IMR-90 (cell line): ENCODE data around the gene PRCD. TPM values are rescaled to one million over a fixed set of nuclear protein-coding genes. Genes with fewer than 3 reads are reported as not detected.
"Not testable (repeated sequence)": the region's sequence is repeated elsewhere in the genome, so short reads cannot be mapped to it uniquely, and the experiment has no call there.

Source experiments
- ATAC-seq: fragments of 200-7000 bp; cut with Tn5 transposase; 2 replicates; pipeline ENCODE4 v1.9.1; 2020; ENCODE audit warnings: low read depth, mild to moderate bottlenecking, moderate library complexity
- BruUV-seq: library from RNA; stranded (reverse); fragments of 400-500 nt; replicated peaks from 2 replicates; lab custom pipeline; 2021; lab: Mats Ljungman, UMichigan
- CTCF ChIA-PET: fragments of 300-600 bp; formaldehyde crosslinking; extraction: SDS; loops from one replicate; lab custom pipeline; 2021; ENCODE audit warnings: antibody characterized with exemption; lab: Yijun Ruan, JAX
- POLR2A ChIA-PET: fragments of 300-600 bp; sonication (Branson Sonifier 250); formaldehyde crosslinking; loops from one replicate; lab custom pipeline; 2022; ENCODE audit warnings: antibody characterized with exemption; ENCODE audit not compliant: unreplicated experiment; lab: Charles Lee
- DNase-seq: peaks from one replicate; pipeline ENCODE4 v3.0.0; 2013
- H2AFZ ChIP-seq: replicated peaks from 2 replicates; pipeline ENCODE3; 2013; ENCODE audit warnings: low read length, mild to moderate bottlenecking; ENCODE audit not compliant: poor library complexity
- H2AK5ac ChIP-seq: 2 replicates; pipeline ENCODE4 v1.6.1; 2013; ENCODE audit warnings: low read depth, low read length, inconsistent platforms
- H2AK9ac ChIP-seq: replicated peaks from 2 replicates; pipeline ENCODE3; 2013; ENCODE audit warnings: mild to moderate bottlenecking, low read depth, low read length, moderate library complexity; ENCODE audit not compliant: poor library complexity
- H2BK120ac ChIP-seq: 2 replicates; pipeline ENCODE4 v1.6.1; 2013; ENCODE audit warnings: low read depth, low read length, inconsistent platforms
- H2BK15ac ChIP-seq: 3 replicates; pipeline ENCODE4 v1.6.1; 2013; ENCODE audit warnings: low read depth, low read length, inconsistent platforms
- H2BK20ac ChIP-seq: 2 replicates; pipeline ENCODE4 v1.6.1; 2013; ENCODE audit warnings: low read depth, mild to moderate bottlenecking, inconsistent platforms, low read length, moderate library complexity
- H2BK5ac ChIP-seq: 2 replicates; pipeline ENCODE4 v1.6.1; 2013; ENCODE audit warnings: mild to moderate bottlenecking, low read depth, low read length, inconsistent platforms; ENCODE audit not compliant: poor library complexity, severe bottlenecking
- H3K14ac ChIP-seq: replicated peaks from 2 replicates; pipeline ENCODE4 v1.6.1; 2013; ENCODE audit warnings: low read depth, low read length, inconsistent platforms
- H3K18ac ChIP-seq: 2 replicates; pipeline ENCODE4 v1.6.1; 2013; ENCODE audit warnings: low read depth, low read length, control low read depth
- H3K23ac ChIP-seq: 2 replicates; pipeline ENCODE4 v1.6.1; 2013; ENCODE audit warnings: low read depth, low read length, inconsistent platforms
- H3K27ac ChIP-seq: 2 replicates; pipeline ENCODE4 v1.5.1; 2013; ENCODE audit warnings: mild to moderate bottlenecking, control low read depth, low read length; ENCODE audit not compliant: insufficient read depth
- H3K27me3 ChIP-seq: 2 replicates; pipeline ENCODE4 v1.6.1; 2013; ENCODE audit warnings: low read length; ENCODE audit not compliant: control insufficient read depth, insufficient read depth
- H3K36me3 ChIP-seq: 2 replicates; pipeline ENCODE4 v1.6.1; 2013; ENCODE audit warnings: low read length, mixed read lengths; ENCODE audit not compliant: control insufficient read depth, insufficient read depth
- H3K4ac ChIP-seq: 2 replicates; pipeline ENCODE4 v1.6.1; 2013; ENCODE audit warnings: low read depth, low read length, inconsistent platforms
- H3K4me1 ChIP-seq: 2 replicates; pipeline ENCODE4 v1.6.1; 2013; ENCODE audit warnings: low read length, mixed read lengths; ENCODE audit not compliant: control insufficient read depth, insufficient read depth
- H3K4me2 ChIP-seq: 2 replicates; pipeline ENCODE4 v1.6.1; 2013; ENCODE audit warnings: low read depth, mild to moderate bottlenecking, control low read depth, low read length, moderate library complexity
- H3K4me3 ChIP-seq: 2 replicates; pipeline ENCODE4 v1.5.1; 2013; ENCODE audit warnings: low read depth, mild to moderate bottlenecking, control low read depth, low read length, moderate library complexity; ENCODE audit not compliant: insufficient read depth
- H3K56ac ChIP-seq: 2 replicates; pipeline ENCODE4 v1.6.1; 2013; ENCODE audit warnings: low read length, inconsistent platforms; ENCODE audit not compliant: insufficient read depth; ENCODE audit errors: extremely low read depth
- H3K79me1 ChIP-seq, 2 experiments: 2 replicates each; pipeline ENCODE4 v1.6.1; 2013; ENCODE audit warnings: low read length in 2 of 2, inconsistent platforms in 1 of 2, low read depth in 1 of 2
- H3K9ac ChIP-seq: 2 replicates; pipeline ENCODE4 v1.6.1; 2013; ENCODE audit warnings: low read depth, low read length, control low read depth
- H3K9me1 ChIP-seq: 2 replicates; pipeline ENCODE4 v1.6.1; 2013; ENCODE audit warnings: low read length, inconsistent platforms; ENCODE audit not compliant: insufficient read depth
- H3K9me3 ChIP-seq: 2 replicates; pipeline ENCODE4 v1.6.1; 2013; ENCODE audit warnings: low read length; ENCODE audit not compliant: control insufficient read depth, insufficient read depth
- H4K20me1 ChIP-seq: 2 replicates; pipeline ENCODE4 v1.6.1; 2013; ENCODE audit warnings: low read length, inconsistent platforms; ENCODE audit not compliant: insufficient read depth
- H4K5ac ChIP-seq: 2 replicates; pipeline ENCODE4 v1.6.1; 2013; ENCODE audit warnings: mild to moderate bottlenecking, low read depth, low read length, control low read depth
- H4K8ac ChIP-seq, 2 experiments: 2 replicates each; pipeline ENCODE4 v1.6.1; 2013; ENCODE audit warnings: low read depth in 2 of 2, low read length in 2 of 2, control low read depth in 1 of 2, inconsistent platforms in 1 of 2
- H4K91ac ChIP-seq: 2 replicates; pipeline ENCODE4 v1.6.1; 2013; ENCODE audit warnings: low read depth, low read length, inconsistent platforms; ENCODE audit not compliant: insufficient read depth
- WGBS, 2 experiments: methylation state at CpG; one replicate each; pipeline versions ENCODE4 v1.1.5 to v1.1.7; 2013; ENCODE audit warnings: missing lambda C conversion rate in 2 of 2; ENCODE audit not compliant: insufficient read length in 1 of 2; ENCODE audit errors: extremely low coverage in 2 of 2; 5-methylcytosine and 5-hydroxymethylcytosine counted together
- dilution Hi-C: fragments of 300-500 bp; cut with HindIII; formaldehyde crosslinking; loops from one replicate; pipeline ENCODE4 v1.14.3; 2018; ENCODE audit warnings: low sequenced_read_pairs; ENCODE audit not compliant: unreplicated experiment
- in situ Hi-C: fragments of 300-500 bp; cut with MboI; formaldehyde crosslinking; loops from 3 replicates; pipeline ENCODE4 v1.14.3; 2019; ENCODE audit warnings: low sequenced_read_pairs, inconsistent platforms, mixed read lengths
- intact Hi-C: fragments of 100-400 bp; cut with micrococcal nuclease; formaldehyde crosslinking; loops from 2 replicates; pipeline ENCODE4 v1.10.0; 2022
- polyA plus RNA-seq, 3 experiments: library from polyadenylated mRNA; depleted of rRNA; stranded (reverse); fragments of >200 nt; gene quantifications; 2 replicates each; pipeline ENCODE4 v1.2.3, GENCODE V29; 2012; ENCODE audit warnings: low replicate concordance in 1 of 3
- total RNA-seq: library from RNA; depleted of rRNA; stranded (reverse); fragments of >200 nt; gene quantifications from 2 replicates; pipeline ENCODE4 v1.2.3, GENCODE V29; 2012

The PRCD gene
- total and polyA plus RNA-seq, 2 of the 4 experiments (the other 2 are of a cell fraction) = 0.32 TPM; not detected in 1

GRCh38 chr17:76521683-76522082 lies 18.2 kb upstream of the PRCD start:
- H3K4me2 ChIP-seq, H2BK120ac ChIP-seq, H3K36me3 ChIP-seq, H3K4me3 ChIP-seq, H3K56ac ChIP-seq, dilution Hi-C loops, H4K20me1 ChIP-seq, H2BK20ac ChIP-seq, H3K9me1 ChIP-seq, H3K18ac ChIP-seq, H2BK15ac ChIP-seq, H4K8ac ChIP-seq, H3K4ac ChIP-seq, H3K27ac ChIP-seq, H3K27me3 ChIP-seq, H3K23ac ChIP-seq, H3K9me3 ChIP-seq, ATAC-seq, POLR2A ChIA-PET, DNase-seq, H2BK5ac ChIP-seq, H3K9ac ChIP-seq, H2AFZ ChIP-seq, H4K91ac ChIP-seq, H4K5ac ChIP-seq, H3K14ac ChIP-seq, H3K79me1 ChIP-seq, H2AK9ac ChIP-seq, BruUV-seq, H2AK5ac ChIP-seq: not testable (repeated sequence)
- peaks cover 13% of the 10 kb centered on the region for H3K4me1 ChIP-seq
- intact Hi-C loops = loop anchor here (2.0 kb wide), 2 partner anchors 159 to 193 kb away; no protein-coding TSS in a partner anchor
- in situ Hi-C loops = loop anchor here (5.0 kb wide), 1 partner anchor 101 kb away; no protein-coding TSS in a partner anchor
- 94% methylated on average over 5 of the region's 10 CpGs; no CpG with 5 or more reads in 1 of the 2 experiments for WGBS, 2 experiments
- CTCF ChIA-PET = interaction anchor here (1.1 to 4.1 kb wide), 3 partner anchors 19 to 27 kb away, joined by 3 to 18 read pairs (median 4); partner anchors contain the start of gene PRCD
